CD14-positive monocyte (primary cell): ENCODE data around the gene CHRM4. TPM values are rescaled to one million over a fixed set of nuclear protein-coding genes. Genes with fewer than 3 reads are reported as not detected.

Source experiments
- DNase-seq, 3 donors: peaks; one replicate each; pipeline ENCODE4 v3.0.0-alpha.2; 2011 to 2022
- H2AFZ ChIP-seq: 2 replicates; pipeline ENCODE4 v1.6.0; 2012; ENCODE audit warnings: mild to moderate bottlenecking, low read depth, low read length, inconsistent platforms; ENCODE audit not compliant: insufficient read depth, poor library complexity, severe bottlenecking
- H3K27ac ChIP-seq, 2 donors: 1 replicate in 1 of 2; 2 replicates in 1 of 2; pipeline ENCODE4 v1.5.1; 2012 to 2013; ENCODE audit warnings: low read length in 2 of 2, control low read depth in 1 of 2, inconsistent platforms in 1 of 2, low read depth in 1 of 2, mild to moderate bottlenecking in 1 of 2
- H3K27me3 ChIP-seq, 2 donors: one replicate each; pipeline versions ENCODE4 v1.6.0 to v1.6.1; 2011 to 2013; ENCODE audit warnings: low read length in 2 of 2; ENCODE audit not compliant: control insufficient read depth in 2 of 2, insufficient read depth in 2 of 2
- H3K36me3 ChIP-seq, 2 donors: replicated peaks in 1 of 2; 1 replicate in 1 of 2; 2 replicates in 1 of 2; pipeline versions ENCODE4 v1.5.1 to v1.6.1; 2012 to 2013; ENCODE audit warnings: low read length in 2 of 2, control low read depth in 1 of 2, inconsistent platforms in 1 of 2, mild to moderate bottlenecking in 1 of 2; ENCODE audit not compliant: insufficient read depth in 2 of 2, control insufficient read depth in 1 of 2
- H3K4me1 ChIP-seq, 2 donors: 1 replicate in 1 of 2; 2 replicates in 1 of 2; pipeline versions ENCODE4 v1.5.1 to v1.6.1; 2012 to 2013; ENCODE audit warnings: low read length in 2 of 2, control low read depth in 1 of 2, inconsistent platforms in 1 of 2, mild to moderate bottlenecking in 1 of 2, moderate library complexity in 1 of 2; ENCODE audit not compliant: insufficient read depth in 2 of 2, control insufficient read depth in 1 of 2
- H3K4me2 ChIP-seq: replicated peaks from 2 replicates; pipeline ENCODE3; 2012; ENCODE audit warnings: low read length, moderate library complexity, mild to moderate bottlenecking; ENCODE audit not compliant: poor library complexity, severe bottlenecking; ENCODE audit errors: extremely low read depth
- H3K4me3 ChIP-seq, 3 experiments: fragments of 200-600 bp in 1 of 3; sonication (generic) in 1 of 3; replicated peaks in 1 of 3; 1 replicate in 2 of 3; 2 replicates in 1 of 3; pipeline ENCODE4 v1.5.1; 2011 to 2013; ENCODE audit warnings: low read length in 3 of 3, mild to moderate bottlenecking in 3 of 3, control low read depth in 2 of 3, low read depth in 2 of 3, inconsistent platforms in 1 of 3, moderate library complexity in 1 of 3
- H3K79me2 ChIP-seq: 2 replicates; pipeline ENCODE4 v1.6.0; 2012; ENCODE audit warnings: mild to moderate bottlenecking, control low read depth, inconsistent platforms, low read length, moderate library complexity; ENCODE audit not compliant: insufficient read depth
- H3K9ac ChIP-seq: 2 replicates; pipeline ENCODE4 v1.6.0; 2017; ENCODE audit warnings: low read length, mild to moderate bottlenecking; ENCODE audit not compliant: insufficient read depth, poor library complexity, severe bottlenecking
- H3K9me3 ChIP-seq, 2 donors: replicated peaks in 1 of 2; 1 replicate in 1 of 2; 2 replicates in 1 of 2; pipeline versions ENCODE4 v1.5.1 to v1.6.1; 2012 to 2013; ENCODE audit warnings: low read length in 2 of 2, control low read depth in 1 of 2; ENCODE audit not compliant: control insufficient read depth in 1 of 2, insufficient read depth in 1 of 2
- H4K20me1 ChIP-seq: 2 replicates; pipeline ENCODE4 v1.6.0; 2012; ENCODE audit warnings: mild to moderate bottlenecking, low read length, control low read depth, moderate library complexity; ENCODE audit not compliant: insufficient read depth
- H3K27ac Mint-ChIP-seq, 7 donors: one replicate each; pipeline ENCODE4 v1.8.0; 2020; ENCODE audit warnings: mild to moderate bottlenecking in 7 of 7, mixed read lengths in 7 of 7, moderate library complexity in 6 of 7, inconsistent platforms in 2 of 7
- H3K27me3 Mint-ChIP-seq, 3 donors: one replicate each; pipeline ENCODE4 v1.8.0; 2021 to 2022; ENCODE audit warnings: low read depth in 3 of 3, mild to moderate bottlenecking in 3 of 3, mixed read lengths in 3 of 3, moderate library complexity in 3 of 3, inconsistent platforms in 1 of 3
- H3K36me3 Mint-ChIP-seq, 2 donors: one replicate each; pipeline ENCODE4 v1.8.0; 2020; ENCODE audit warnings: mixed read lengths in 2 of 2, inconsistent platforms in 1 of 2, mild to moderate bottlenecking in 1 of 2
- H3K4me1 Mint-ChIP-seq: one replicate; pipeline ENCODE4 v1.8.0; 2020; ENCODE audit warnings: mild to moderate bottlenecking, mixed read lengths
- H3K4me3 Mint-ChIP-seq, 2 donors: one replicate each; pipeline ENCODE4 v1.8.0; 2020; ENCODE audit warnings: mild to moderate bottlenecking in 2 of 2, mixed read lengths in 2 of 2, moderate library complexity in 1 of 2
- H3K9me3 Mint-ChIP-seq, 7 donors: one replicate each; pipeline ENCODE4 v1.8.0; 2020 to 2022; ENCODE audit warnings: mixed read lengths in 7 of 7, mild to moderate bottlenecking in 6 of 7, moderate library complexity in 6 of 7, inconsistent platforms in 2 of 7
- CTCF ChIP-seq: fragments of 200-600 bp; IDR thresholded peaks from one replicate; pipeline ENCODE4 v1.8.0; 2022; ENCODE audit warnings: antibody characterized with exemption, mild to moderate bottlenecking
- WGBS: methylation state at CpG from one replicate; pipeline ENCODE4 v1.1.5; 2013; ENCODE audit warnings: missing lambda C conversion rate; ENCODE audit not compliant: insufficient coverage; 5-methylcytosine and 5-hydroxymethylcytosine counted together
- intact Hi-C, 2 donors: fragments of 100-400 bp; cut with micrococcal nuclease; formaldehyde crosslinking; loops; one replicate each; pipeline versions ENCODE4 v1.15.0 to v1.15.1; 2023
- polyA plus RNA-seq, 3 donors: library from polyadenylated mRNA; depleted of rRNA in 1 of 3; unstranded in 2 of 3; stranded (reverse) in 1 of 3; fragments of 300-500 nt in 2 of 3; fragments of >200 nt in 1 of 3; fragmentation: Illumina TruSeq in 2 of 3; gene quantifications; 1 replicate in 2 of 3; 2 replicates in 1 of 3; pipeline ENCODE4 v1.2.3, GENCODE V29; 2012 to 2021

Gene CHRM4
- polyA plus RNA-seq, 3 donors: 0.15 to 0.57 TPM; not detected in 1

DNA sequence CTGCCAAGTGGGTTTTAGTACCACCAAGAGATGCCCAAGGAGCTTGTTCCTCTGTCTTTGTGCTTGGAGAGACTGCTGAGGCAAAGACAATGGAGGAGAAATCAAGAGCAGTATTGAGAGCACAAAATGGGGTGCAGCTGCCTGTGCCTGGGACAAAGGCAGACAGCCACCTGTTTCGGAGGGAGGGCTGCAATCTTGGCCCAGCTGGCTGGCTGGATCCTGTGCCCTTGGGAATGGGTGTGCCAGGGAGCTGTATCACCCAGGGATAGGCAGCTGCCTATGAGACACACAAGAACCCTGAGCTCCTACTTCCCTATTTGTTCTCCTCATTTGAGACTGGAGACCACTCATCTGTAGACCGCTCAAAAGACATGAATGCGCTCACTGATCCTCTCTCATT is 23.3 kb upstream of the CHRM4 start:
- peak overlapping the region in 1 of 7 donors; percentile 20 for H3K27ac Mint-ChIP-seq
- Histone ChIP-seq H3K4me3 (no peak overlapping the region), H3K27me3 (no peaks in the 10 kb centered on the region), H4K20me1 (no peaks in the 10 kb centered on the region), H3K4me2 (no peak overlapping the region), H3K79me2 (no peaks in the 10 kb centered on the region), H3K9ac (no peak overlapping the region), H3K27ac (no peak overlapping the region), H3K4me1 (no peaks in the 10 kb centered on the region), H3K36me3 (peaks cover 45 to 70% of the 10 kb centered on the region in 2 donors), H2AFZ (no peak overlapping the region), H3K9me3 (no peaks in the 10 kb centered on the region)
- H3K4me1 Mint-ChIP-seq: no peaks in the 10 kb centered on the region
- H3K36me3 Mint-ChIP-seq: peaks cover 61 to 67% of the 10 kb centered on the region in 2 donors
- no peak for DNase-seq
- TF ChIP-seq CTCF: no peak
- no peaks in the 10 kb centered on the region for H3K27me3 Mint-ChIP-seq
- no peaks in the 10 kb centered on the region for H3K9me3 Mint-ChIP-seq
- intact Hi-C loops: no loop called here
- whole genome bisulfite sequencing: 0% methylated on average over 1 of the region's 3 CpGs
- no peak overlapping the region for H3K4me3 Mint-ChIP-seq

DNA sequence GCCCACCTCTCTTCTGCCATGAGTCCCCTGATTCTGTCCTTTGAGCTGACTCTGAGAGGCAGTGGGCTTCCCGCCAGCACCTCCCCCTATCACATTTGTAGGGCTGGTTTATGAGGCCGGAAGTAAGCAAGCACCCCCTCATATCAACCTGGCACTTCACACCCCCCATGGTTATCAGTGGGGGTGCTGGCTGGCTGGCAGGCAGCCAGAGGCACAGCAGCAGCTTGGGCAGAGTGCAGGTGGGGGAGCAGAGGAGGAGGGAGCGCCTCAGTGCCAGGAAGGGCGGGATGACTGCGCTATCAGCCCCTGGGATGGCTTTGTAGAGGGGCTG is 22.9 kb upstream of the CHRM4 start:
- no peaks in the 10 kb centered on the region for H3K79me2 ChIP-seq
- no peak overlapping the region for H2AFZ ChIP-seq
- intact Hi-C loops: no loop called here
- no peaks in the 10 kb centered on the region for H3K9me3 ChIP-seq
- no peak overlapping the region for H3K4me2 ChIP-seq
- H3K9me3 Mint-ChIP-seq: no peaks in the 10 kb centered on the region
- WGBS: 95% methylated on average over 3 of the region's 5 CpGs
- H3K27me3 ChIP-seq: no peaks in the 10 kb centered on the region
- H3K4me3 Mint-ChIP-seq: no peak overlapping the region
- peaks cover 49 to 73% of the 10 kb centered on the region in 2 donors for H3K36me3 ChIP-seq
- peaks cover 62 to 69% of the 10 kb centered on the region in 2 donors for H3K36me3 Mint-ChIP-seq
- no peaks in the 10 kb centered on the region for H3K4me1 ChIP-seq
- no peak overlapping the region for H3K27ac Mint-ChIP-seq
- H3K27ac ChIP-seq: no peak overlapping the region
- no peaks in the 10 kb centered on the region for H4K20me1 ChIP-seq
- H3K4me1 Mint-ChIP-seq: no peaks in the 10 kb centered on the region
- no peak for TF ChIP-seq CTCF
- DNase-seq: no peak
- no peak overlapping the region for H3K9ac ChIP-seq
- no peak overlapping the region for H3K4me3 ChIP-seq
- H3K27me3 Mint-ChIP-seq: no peaks in the 10 kb centered on the region
